Measurements from ENCODE around the gene HNRNPA1.

The HNRNPA1 gene

DNA sequence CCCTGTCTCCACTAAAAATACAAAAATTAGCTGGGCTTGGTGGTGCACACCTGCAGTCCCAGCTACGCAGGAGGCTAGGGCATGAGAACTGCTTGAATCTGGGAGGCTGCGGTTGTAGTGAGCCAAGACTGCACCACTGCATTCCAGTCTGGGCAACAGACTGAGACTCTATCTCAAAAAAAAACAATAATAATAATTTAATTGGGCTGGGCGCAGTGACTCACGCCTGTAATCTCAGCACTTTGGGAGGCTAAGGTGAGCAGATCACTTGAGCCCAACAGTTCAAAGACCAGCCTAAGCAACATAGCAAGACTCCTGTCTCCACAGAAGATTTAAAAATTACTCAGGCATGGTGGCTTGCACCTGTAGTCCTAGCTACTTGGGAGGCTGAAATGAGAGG is 27.3 kb upstream of the HNRNPA1 start:
- Histone ChIP-seq H3K27me3 (ENCODE audit: insufficient read depth, poor library complexity, severe bottlenecking) (no peaks in the 10 kb centered on the region), H3K4me3 (replicated peaks; ENCODE audit: insufficient read depth, low read length) (no peak overlapping the region), H3K27ac (replicated peaks) (no peak overlapping the region)
- no peak for DNase-seq (ENCODE audit: low read depth in 1 of 2, low spot score in 1 of 2)
- TF ChIP-seq GABPA (IDR thresholded peaks at IDR 0.05; ENCODE audit: low read depth), result no peak
- TF ChIP-seq, protein P1, sequence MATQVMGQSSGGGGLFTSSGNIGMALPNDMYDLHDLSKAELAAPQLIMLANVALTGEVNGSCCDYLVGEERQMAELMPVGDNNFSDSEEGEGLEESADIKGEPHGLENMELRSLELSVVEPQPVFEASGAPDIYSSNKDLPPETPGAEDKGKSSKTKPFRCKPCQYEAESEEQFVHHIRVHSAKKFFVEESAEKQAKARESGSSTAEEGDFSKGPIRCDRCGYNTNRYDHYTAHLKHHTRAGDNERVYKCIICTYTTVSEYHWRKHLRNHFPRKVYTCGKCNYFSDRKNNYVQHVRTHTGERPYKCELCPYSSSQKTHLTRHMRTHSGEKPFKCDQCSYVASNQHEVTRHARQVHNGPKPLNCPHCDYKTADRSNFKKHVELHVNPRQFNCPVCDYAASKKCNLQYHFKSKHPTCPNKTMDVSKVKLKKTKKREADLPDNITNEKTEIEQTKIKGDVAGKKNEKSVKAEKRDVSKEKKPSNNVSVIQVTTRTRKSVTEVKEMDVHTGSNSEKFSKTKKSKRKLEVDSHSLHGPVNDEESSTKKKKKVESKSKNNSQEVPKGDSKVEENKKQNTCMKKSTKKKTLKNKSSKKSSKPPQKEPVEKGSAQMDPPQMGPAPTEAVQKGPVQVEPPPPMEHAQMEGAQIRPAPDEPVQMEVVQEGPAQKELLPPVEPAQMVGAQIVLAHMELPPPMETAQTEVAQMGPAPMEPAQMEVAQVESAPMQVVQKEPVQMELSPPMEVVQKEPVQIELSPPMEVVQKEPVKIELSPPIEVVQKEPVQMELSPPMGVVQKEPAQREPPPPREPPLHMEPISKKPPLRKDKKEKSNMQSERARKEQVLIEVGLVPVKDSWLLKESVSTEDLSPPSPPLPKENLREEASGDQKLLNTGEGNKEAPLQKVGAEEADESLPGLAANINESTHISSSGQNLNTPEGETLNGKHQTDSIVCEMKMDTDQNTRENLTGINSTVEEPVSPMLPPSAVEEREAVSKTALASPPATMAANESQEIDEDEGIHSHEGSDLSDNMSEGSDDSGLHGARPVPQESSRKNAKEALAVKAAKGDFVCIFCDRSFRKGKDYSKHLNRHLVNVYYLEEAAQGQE (IDR thresholded peaks at IDR 0.05; ENCODE audit: insufficient replicate concordance, low read depth), result no peak
- TF ChIP-seq SPI1 (IDR thresholded peaks at IDR 0.05; ENCODE audit: borderline replicate concordance, low read depth), result no peak
- TF ChIP-seq POLR2AphosphoS5 (IDR thresholded peaks at IDR 0.05; ENCODE audit: low read depth), result no peak
- TF ChIP-seq, protein P2, sequence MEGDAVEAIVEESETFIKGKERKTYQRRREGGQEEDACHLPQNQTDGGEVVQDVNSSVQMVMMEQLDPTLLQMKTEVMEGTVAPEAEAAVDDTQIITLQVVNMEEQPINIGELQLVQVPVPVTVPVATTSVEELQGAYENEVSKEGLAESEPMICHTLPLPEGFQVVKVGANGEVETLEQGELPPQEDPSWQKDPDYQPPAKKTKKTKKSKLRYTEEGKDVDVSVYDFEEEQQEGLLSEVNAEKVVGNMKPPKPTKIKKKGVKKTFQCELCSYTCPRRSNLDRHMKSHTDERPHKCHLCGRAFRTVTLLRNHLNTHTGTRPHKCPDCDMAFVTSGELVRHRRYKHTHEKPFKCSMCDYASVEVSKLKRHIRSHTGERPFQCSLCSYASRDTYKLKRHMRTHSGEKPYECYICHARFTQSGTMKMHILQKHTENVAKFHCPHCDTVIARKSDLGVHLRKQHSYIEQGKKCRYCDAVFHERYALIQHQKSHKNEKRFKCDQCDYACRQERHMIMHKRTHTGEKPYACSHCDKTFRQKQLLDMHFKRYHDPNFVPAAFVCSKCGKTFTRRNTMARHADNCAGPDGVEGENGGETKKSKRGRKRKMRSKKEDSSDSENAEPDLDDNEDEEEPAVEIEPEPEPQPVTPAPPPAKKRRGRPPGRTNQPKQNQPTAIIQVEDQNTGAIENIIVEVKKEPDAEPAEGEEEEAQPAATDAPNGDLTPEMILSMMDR (IDR thresholded peaks at IDR 0.05; ENCODE audit: insufficient read depth, low read length), result no peak

DNA sequence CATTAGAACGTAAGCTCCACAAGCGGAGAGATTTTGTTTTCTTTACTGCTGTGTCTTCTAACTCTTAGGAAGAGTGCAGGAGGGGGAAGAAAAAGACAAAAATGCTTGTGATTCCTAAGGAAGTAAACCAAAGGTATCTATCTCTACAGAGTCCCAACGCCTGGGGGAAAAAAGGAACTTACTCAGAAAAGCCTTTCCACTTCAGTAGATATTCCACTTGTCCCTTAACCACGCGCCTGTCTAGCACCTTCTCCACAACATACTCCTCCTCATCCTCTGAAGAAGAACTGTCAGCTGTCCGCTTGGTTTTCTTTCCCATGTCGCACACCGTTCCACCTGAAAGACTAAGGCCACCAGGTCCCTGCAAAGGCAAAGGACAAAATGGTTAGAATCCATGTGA is 23.2 kb upstream of the HNRNPA1 start:
- H3K27me3 ChIP-seq (ENCODE audit: insufficient read depth, poor library complexity, severe bottlenecking), result no peaks in the 10 kb centered on the region
- H3K27ac ChIP-seq (replicated peaks), result no peak overlapping the region
- no peak for DNase-seq (ENCODE audit: low read depth in 1 of 2, low spot score in 1 of 2)
- no peak for TF ChIP-seq GABPA (IDR thresholded peaks at IDR 0.05; ENCODE audit: low read depth)
- TF ChIP-seq, protein P1 (IDR thresholded peaks at IDR 0.05; ENCODE audit: insufficient replicate concordance, low read depth), result no peak
- no peak for TF ChIP-seq SPI1 (IDR thresholded peaks at IDR 0.05; ENCODE audit: borderline replicate concordance, low read depth)
- no peak for TF ChIP-seq POLR2AphosphoS5 (IDR thresholded peaks at IDR 0.05; ENCODE audit: low read depth)
- TF ChIP-seq, protein P2 (IDR thresholded peaks at IDR 0.05; ENCODE audit: insufficient read depth, low read length), result no peak
- no peak overlapping the region for H3K4me3 ChIP-seq (replicated peaks; ENCODE audit: insufficient read depth, low read length)

DNA sequence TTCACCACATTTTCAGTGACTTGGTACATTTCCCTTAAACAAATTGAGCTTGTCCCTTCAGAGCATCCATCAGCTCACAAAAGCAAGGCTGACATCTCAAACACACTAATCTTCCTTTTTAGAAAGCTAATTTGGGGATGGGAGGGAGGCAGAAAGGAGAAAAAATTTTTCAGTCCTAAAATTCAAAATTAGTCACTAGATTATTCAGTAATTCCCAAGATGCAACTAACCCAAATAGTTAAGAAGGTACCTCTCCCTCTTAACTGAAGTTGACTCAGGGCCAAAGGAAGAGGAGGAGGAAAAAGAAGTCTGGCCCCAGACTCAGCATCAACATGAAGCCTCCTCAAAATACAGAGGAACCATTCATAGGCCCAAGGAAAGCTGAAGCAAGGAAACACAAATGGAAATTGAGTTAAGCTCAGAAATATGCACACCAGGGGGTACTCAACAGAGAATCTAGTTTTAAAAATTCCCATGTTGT is 22.3 kb upstream of the HNRNPA1 start:
- no peaks in the 10 kb centered on the region for H3K27me3 ChIP-seq (ENCODE audit: insufficient read depth, poor library complexity, severe bottlenecking)
- DNase-seq (ENCODE audit: low read depth in 1 of 2, low spot score in 1 of 2), result no peak
- H3K27ac ChIP-seq (replicated peaks), result no peak overlapping the region
- TF ChIP-seq, protein P2 (IDR thresholded peaks at IDR 0.05; ENCODE audit: insufficient read depth, low read length), result no peak
- TF ChIP-seq, protein P1 (IDR thresholded peaks at IDR 0.05; ENCODE audit: insufficient replicate concordance, low read depth), result no peak
- no peak for TF ChIP-seq POLR2AphosphoS5 (IDR thresholded peaks at IDR 0.05; ENCODE audit: low read depth)
- no peak for TF ChIP-seq GABPA (IDR thresholded peaks at IDR 0.05; ENCODE audit: low read depth)
- TF ChIP-seq SPI1 (IDR thresholded peaks at IDR 0.05; ENCODE audit: borderline replicate concordance, low read depth), result no peak
- no peak overlapping the region for H3K4me3 ChIP-seq (replicated peaks; ENCODE audit: insufficient read depth, low read length)

All from HL-60 (cell line).